Central memory CD4-positive, alpha-beta T cell (primary cell): ENCODE measurements around the gene PRIMA1.

ENCODE experiments used
- DNase-seq: peaks from one replicate; pipeline ENCODE4 v3.0.0; 2022

PRIMA1 gene

DNA sequence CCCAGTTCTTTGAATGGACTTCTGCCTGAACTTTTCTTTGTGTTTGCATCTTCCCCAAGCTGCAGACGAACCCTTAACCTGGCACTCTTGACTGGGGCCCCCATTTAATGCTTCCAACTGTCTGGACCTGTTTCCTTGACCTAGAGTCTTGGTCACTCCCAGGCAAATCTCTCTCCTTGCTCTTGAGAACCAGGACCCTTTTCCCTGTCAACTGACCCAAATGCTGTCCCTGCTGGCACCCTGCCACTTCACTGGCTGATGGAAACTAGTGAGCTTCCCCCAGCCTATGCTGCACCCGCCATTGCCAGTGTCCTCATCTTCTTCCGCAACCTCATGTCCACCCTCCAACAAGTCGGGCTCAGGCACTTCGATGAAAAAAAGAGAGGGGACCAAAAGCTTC lies 79.5 kb downstream of the PRIMA1 start:
- no peak for DNase-seq

DNA sequence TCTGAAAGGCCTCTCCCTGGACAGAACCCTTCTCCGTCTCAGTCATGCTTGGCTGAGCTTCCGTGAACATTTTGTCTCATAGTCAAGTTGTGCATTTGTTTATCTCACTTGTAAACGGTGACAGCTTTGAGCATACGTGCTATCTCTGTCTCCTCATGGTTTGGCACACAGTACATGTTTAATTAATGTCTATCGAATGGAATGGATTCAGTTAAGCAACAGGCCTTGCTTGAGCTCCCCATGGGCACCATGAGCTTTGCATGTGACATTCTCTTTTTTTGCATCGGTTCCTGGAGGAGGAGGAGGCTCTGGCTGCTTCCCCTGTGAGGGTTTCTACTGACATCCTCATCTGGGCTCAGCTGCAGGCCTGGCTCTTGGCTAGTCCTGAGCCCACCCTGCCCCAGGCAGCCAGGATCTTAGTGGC lies 80.0 kb downstream of the PRIMA1 start:
- DNase-seq = no peak

DNA sequence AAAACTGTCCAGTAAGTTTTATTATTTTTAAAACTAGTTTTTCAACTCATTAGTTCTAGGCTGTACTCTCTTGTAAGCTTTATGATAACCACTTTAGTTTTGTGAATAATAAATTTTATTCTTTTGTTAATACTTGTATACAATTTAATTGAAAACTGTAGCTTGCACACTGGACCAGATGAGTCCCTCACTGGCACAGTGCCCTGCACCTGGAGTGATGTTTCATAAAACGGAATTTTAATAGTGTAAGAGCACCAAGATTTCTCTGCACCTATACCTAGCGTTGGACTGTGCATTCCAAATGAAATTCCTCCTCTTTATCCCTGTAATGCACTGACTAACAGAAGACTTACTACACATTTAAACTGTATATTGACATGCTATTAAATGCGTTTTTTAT lies 80.8 kb downstream of the PRIMA1 start:
- DNase-seq = no peak

DNA sequence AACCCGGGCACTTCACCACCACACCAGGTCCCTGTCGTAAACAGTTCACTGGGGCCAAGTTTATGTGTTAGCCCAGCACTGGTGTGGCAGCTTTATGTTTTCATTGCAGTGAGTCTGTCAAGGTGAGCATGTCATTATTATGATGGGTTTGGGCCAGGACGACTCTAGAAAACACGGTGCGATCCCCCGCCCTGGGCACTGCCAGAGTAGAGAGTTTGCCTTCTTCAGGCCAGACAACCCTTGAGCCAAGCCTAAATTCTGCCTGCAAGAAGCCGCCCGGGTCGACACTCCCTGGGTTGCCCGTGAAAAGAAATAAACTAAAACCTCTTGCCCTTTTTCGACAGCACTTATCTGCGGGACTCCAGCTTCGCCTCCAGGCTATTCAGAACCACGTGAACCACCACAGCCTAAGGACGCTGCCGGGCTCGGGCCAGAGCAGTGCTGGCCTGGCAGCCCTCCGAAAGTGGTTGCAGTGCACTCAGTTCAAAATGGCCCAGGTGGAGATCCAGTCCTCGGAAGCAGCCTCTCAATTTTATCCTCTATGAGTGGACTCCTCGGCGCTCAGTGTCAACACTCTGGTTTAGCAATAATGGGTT lies 81.8 kb downstream of the PRIMA1 start:
- DNase-seq = no peak

DNA sequence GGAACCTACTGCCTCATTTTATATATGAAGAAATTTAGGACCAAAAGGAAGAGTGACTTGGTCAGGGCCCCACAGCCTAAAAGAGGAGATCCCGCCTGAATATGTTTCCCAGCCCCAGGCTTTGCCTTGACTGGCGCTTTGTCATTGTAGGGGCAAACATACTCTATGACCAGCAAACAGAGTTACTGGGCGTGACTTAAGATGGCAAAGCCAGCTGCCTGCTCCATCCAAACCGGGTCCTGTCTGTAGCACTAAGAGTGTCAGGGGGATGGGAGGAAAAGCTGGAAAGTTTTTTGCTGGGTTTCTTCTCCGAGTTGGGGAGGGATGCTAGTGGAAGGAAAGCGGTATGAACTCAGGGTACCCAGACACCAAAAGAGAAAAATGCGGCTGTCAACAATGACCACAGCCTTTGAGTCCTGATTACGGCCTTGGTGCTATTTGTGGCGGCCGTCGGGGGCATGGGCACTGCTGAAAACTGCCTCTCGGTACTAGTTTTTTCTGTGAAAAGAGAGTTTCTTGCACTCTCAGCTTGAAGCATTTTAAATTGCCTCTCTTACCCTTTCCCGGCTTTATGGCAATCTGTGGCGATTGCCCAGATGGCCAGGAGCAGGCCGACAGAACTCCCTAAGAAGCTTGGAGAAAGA lies 82.7 kb downstream of the PRIMA1 start:
- no peak for DNase-seq

DNA sequence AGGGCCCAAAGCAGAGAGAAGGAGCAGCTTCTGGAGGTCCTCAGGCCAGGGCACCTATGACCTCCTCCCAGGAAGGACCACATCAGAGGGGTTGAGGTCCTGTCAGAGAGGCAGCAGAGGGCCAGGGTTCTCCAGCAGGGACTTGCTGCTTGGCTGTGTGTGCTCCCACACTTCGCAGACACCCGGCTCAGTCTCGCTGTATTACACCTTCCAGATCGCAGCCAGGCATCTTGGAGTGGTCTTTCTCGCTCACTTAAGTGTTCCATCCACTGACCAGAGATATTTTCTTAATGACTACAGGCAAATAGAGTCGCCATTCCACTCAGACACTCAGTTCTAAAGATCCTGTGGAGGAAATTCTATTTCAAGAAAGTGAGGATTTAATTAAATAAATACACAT lies 84.3 kb downstream of the PRIMA1 start:
- DNase-seq = no peak

DNA sequence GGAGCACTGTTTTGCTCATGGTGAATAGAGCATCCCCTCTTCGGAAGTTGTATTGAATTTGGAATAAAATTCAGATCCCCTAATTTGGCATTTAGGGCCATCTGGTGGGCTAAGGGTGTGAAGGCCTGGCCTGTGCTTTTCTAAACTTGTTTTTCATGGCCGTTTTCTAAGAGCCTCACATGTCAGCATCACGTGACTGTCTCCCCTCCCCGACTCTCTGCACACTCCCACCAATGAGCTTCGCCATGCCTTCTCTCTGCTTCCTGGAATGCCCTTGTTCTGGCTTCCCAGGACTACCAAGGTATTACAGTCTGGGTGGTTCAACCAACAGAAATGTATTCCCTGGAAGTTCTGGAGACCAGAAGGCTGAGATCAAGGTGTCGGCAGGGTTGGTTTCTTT lies 85.3 kb downstream of the PRIMA1 start:
- no peak for DNase-seq

DNA sequence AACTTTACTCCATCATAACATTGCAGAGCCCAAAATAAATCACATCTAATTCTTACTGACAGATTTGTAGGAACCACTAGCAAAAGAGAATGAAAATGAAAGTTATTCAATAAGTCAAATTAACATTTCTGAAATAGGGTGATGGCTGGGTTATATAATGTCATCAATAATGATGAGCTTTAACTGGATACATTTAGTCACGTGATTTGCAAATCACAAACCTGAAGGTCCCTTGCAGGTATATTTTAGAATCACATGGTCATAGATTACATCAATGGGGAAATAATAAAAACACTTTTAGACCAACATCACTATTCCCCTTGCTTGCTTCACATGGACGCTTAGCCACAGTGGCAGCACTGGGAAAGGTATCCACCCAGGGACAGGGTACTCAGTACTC lies 86.7 kb downstream of the PRIMA1 start:
- no peak for DNase-seq

DNA sequence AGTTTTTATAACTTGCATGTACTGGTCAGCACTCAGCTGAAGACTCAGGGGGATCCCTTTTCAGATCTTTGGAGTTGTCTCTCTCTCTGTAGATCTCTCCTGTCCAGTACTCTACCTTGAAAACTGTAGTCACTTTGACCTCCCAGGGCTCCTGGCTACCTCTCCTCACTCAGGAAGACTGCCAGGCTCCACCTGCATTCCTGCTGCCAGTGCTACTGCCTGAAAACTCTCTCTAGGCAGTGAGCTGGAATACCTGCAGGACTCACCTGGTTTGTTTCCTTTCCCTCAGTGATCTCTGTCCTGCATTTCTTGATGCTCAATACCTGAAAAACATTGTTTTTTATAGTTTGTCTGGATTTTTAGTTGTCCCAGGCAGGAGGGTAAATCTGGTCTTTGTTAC lies 87.4 kb downstream of the PRIMA1 start:
- no peak for DNase-seq

DNA sequence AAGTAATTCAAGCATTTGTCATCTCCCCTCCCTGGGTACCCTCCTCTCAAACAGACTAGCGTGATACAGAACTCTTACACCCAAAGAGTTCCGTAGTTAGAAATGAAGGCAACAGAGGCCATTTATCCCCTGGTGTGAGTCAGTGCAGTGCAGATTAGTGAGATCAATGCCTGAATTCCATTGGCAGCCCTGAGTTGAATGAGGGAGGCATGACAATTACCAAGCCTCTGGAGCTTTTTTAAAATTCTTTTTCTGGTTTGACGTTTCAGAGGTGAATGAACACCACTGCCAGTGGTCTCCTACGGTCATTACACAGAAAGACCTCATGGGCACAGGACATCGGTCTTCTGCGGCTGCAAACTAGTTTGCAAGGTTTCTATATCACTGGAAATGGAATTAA lies 94.4 kb downstream of the PRIMA1 start:
- DNase-seq = no peak

DNA sequence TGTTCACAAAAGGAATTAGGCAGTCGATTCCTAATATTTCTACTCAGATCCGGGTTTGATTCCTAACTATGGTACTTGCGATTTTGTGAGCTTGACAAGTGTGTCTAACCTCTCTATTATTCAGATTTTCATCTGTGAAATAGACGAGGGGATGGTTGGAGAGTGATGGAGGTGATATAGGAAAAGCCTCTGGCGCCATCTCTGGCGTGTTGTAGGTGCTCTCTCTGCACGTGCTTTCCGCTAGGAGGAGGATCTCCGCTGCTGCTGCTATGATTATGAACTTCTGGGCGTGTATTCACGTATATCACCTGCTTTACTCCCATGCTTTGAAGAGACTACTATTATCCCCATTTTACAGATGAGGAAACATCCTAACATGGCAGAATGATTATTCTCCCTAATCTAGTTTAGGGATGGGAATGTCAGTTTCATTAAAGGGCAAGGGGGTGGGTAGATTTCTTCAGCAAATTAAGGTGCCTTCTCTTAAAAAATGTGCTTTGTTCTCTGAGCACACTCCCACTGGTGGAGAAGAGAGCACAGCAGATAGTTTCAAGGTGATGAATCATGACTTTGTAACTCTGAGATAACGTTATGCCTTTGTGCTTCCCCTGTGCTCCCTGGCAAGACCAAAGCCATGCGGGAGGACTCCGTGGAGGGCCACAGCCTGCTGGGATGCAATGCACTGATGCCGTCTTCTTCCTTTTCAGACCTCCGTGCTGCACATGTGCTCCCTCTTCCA lies 97.1 kb downstream of the PRIMA1 start:
- no peak for DNase-seq

DNA sequence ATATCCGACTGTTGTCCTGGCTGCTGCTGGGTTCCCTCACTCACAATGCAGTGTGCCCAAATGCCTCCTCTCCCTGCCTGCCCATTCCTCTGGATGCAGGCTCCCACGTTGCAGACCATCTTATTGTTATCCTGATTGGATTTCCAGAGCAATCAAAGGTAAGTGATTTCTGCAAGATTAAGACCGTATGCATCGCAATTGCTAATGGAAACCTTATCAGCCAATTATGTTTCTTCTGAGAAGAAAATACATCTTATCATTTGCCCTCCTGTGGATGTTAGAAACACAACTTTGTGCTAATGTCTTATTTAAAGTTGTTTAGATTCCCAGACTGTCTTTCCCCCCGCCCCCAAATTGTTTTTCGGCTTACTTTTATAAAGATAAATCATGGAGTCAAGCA lies 98.1 kb downstream of the PRIMA1 start:
- no peak for DNase-seq

DNA sequence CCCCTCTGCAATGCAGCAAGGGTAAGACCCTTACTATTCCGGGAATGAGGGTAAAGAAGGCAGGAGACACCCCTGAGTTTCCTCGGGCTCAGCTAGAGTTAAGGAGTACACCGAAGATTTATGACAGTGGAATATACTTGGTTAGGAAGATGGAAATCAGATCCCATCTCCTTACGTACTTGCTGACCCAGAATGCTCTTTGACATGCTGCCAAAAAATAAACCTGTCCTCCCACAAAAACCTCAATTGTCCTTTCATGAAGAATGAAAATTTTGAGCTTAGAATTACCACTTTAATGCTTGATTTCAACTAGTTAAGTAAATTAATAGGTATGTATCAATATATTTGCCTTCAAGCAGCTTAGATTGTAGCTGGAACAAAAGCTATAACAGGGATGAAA lies 99.5 kb downstream of the PRIMA1 start:
- no peak for DNase-seq

DNA sequence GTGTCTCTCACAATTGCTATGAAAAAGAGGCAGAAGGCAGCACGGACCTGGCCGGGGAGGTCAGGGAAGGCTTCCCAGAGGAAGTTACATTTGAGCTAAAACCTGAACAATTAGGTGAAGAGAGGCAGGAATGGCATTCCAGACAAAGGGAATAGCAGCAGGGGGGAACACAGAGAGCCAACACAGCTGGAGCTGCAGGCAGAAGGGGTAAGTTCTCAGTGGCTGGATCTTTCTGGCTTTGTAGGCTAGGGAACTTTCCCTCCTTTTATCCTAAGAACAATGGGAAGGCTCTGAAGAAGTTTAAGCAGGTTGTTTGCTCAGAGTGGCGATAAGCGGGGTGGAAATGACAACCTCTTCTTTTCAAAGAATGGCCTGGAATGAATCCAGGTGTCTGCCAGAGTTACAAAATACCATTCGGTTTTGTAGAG lies 100.0 kb downstream of the PRIMA1 start:
- no peak for DNase-seq

DNA sequence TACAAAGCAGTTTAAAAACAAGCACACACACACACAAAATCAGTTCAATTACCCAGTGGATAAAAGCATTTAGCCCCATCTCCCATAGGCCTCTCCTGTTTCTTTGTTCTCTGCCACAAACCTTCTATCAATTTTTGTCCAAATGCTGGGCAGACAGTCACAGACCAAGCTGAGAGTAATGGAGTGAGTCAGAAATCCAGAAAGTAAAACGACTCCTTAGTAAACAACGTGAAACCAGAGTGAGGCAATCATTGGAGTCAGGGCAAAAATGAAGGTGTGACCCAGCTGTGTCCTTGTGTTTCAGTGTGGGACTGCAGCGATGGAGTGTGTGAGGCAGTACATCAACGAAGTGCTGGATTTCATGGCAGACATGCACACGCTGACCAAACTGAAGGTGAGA lies 102.0 kb downstream of the PRIMA1 start:
- DNase-seq = no peak

DNA sequence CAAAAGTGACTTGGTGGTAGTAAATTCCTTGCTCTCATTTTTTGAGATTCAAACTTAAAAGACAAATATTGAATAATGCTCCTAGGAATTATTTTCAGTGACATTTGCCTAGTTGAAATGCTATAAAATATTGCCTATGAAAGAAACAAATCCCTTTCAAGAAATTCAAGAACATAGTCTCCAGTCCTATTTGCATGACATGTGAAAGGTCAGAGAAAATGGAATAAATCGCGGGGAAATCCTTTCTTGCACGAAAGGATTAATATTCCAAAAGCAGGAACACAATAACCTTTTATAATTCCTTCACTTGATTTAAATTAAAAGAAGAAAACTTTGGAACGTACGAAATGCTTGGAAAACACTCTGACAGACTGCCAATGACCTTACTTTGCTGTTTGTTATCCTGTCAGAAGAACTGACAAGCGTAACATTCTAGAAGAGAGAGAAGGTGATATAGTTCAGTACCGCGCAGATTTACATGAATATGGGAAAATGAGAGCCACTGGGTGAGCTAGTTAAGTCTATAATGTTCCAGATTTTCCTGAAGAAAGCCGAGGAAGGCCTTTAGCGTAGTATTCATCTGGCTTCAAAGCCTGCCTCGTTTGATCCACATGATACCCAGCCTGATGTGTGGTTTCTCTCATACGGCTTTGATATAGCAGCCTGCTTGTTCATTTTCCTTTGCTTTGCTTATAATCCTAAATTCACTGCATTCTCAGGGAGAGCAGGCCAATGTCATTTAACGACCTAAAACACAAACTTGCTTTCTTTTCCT lies 103.0 kb downstream of the PRIMA1 start:
- DNase-seq = no peak

DNA sequence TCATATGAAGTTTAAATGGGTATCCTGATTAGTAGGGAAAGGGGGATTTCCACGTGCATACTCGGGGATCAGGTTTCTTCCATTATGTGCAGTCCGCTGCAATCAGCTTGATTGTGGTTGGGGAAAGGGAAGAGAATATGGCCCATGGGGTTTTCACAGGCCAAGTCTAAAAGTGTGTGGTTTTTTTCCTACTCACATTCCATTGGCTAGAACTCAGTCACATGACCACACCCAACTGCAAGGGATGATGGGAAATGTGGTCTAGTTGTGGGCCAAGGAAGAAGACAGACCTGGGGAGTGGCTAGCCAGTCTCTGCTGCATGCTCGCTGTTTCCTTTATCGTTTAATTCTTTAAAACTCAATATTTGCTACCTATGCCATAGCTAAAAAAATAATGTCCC lies 105.1 kb downstream of the PRIMA1 start:
- DNase-seq = no peak

DNA sequence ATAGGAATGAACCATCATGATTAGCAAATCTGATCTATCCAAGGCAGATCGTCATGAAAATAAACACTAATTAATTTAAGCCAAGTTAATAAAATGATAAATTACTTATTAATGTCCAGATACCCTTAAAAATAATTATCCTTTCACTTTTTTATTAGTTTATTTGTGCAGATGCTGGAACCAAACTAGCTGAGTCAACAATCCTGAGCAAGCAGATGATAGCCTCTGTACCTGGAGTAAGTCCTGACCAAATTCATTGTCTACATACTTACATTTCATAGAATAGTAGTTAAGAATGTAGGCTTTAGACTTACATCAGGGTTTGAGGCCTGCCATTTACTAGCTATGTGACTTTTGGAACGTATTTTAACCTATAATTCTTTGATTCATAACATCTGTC lies 105.8 kb downstream of the PRIMA1 start:
- no peak for DNase-seq

DNA sequence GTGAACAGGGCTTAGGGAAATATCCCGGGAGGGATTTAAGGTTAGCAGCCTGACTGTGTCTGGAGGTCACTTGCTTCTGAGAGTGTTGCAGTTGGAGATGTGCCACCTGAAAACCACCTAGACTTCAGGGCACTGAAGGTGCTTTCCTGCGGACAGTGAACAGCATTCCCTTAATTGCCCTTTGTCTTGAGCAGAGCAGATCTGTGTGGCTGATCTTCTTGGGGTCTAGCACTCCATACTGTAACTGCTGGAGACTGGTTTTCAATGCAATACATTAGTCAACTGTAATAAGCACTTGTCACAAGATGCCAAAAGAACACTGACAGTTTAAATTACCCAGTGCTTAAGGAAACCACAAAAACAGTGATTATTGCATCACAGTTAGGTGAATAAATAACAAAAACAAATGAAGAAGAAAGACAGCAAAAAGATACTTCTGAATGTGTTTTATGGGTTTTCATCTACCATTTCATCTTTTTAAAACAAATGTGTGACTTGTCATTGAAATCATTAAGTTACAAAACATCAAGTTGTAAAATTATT lies 111.8 kb downstream of the PRIMA1 start:
- DNase-seq = no peak

DNA sequence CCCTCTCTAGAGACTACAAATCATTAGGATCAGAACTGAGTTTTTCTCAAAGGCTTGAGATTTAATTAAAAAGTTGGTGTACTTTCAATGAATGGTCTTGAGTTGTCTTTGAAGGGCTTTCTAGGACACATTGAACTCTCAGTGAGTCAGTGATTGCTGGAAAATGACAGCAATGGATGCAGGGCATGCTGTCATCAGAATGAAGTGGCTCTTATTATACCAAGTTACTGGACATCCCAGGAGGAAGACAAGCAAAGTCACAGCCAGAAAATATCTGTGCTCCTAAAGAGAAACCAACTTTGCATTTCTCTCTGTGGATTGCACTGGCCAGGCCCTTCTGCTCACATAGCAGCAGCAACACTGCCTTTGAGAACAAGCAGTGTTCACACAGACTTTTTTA lies 112.6 kb downstream of the PRIMA1 start:
- DNase-seq = no peak

DNA sequence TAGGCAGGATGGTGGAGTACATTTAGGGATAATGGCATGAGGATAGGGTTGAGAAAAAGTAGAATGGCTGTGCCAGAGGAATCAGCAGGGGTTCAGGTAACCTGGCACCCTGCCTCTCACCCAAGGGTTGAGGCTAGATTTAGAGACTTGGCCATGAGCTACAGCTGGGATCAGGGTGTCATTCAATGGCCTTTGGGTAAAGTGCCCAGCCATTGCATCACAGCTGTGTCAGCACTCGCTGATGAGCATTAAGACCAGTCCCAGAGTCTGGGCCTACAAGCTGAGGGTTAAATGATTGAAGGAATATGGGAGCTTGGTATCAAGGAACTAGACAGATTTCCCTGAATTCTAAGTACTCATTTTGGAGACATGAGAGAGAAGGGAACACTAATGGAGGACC lies 113.9 kb downstream of the PRIMA1 start:
- DNase-seq = no peak

DNA sequence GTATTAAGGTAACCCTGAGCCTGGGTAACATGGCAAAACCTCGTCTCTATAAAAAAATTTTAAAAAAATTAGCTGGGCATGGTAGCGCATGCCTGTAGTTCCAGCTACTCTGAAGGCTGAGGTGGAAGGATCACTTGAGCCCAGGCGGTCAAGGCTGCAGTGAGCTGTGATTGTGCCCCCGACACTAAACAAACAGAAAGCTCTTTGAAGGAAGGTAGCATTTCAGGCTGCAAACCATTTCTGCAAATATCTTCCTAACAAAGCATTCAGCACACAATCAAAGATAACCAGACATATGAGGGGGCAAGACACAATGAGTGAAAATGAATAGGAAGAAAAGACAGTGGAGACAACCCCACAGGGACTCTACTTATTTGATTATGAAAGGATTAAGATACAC lies 118.7 kb downstream of the PRIMA1 start:
- DNase-seq = no peak
